Stimulated activated naive B cell treated with anti-CD40 and anti-IgM and Interleukin-4, amounts not matched to agents 10 μg/mL and 1 μg/mL and 100 μg/mL, for 72 hours (primary cell): ENCODE data around the gene KSR1.

ENCODE experiments used
- ATAC-seq, 2 donors: fragments of 150-1000 bp; cut with Tn5 transposase; replicated peaks; 2 replicates each; pipeline ENCODE4 v1.10.0; 2021; ENCODE audit warnings: moderate library complexity in 1 of 2
- DNase-seq: peaks from one replicate; pipeline ENCODE4 v3.0.0; 2021
- H3K27ac Mint-ChIP-seq: one replicate; pipeline ENCODE4 v1.8.0; 2022; ENCODE audit warnings: mild to moderate bottlenecking, mixed read lengths
- H3K27me3 Mint-ChIP-seq, 2 donors: one replicate each; pipeline ENCODE4 v1.8.0; 2022; ENCODE audit warnings: mixed read lengths in 2 of 2
- H3K36me3 Mint-ChIP-seq, 2 donors: one replicate each; pipeline ENCODE4 v1.8.0; 2022; ENCODE audit warnings: mixed read lengths in 2 of 2, mild to moderate bottlenecking in 1 of 2
- H3K4me1 Mint-ChIP-seq, 2 donors: one replicate each; pipeline ENCODE4 v1.8.0; 2022; ENCODE audit warnings: mixed read lengths in 2 of 2, mild to moderate bottlenecking in 1 of 2
- H3K4me3 Mint-ChIP-seq, 2 donors: one replicate each; pipeline ENCODE4 v1.8.0; 2022; ENCODE audit warnings: mild to moderate bottlenecking in 2 of 2, mixed read lengths in 2 of 2, moderate library complexity in 1 of 2
- H3K9me3 Mint-ChIP-seq, 2 donors: one replicate each; pipeline ENCODE4 v1.8.0; 2022; ENCODE audit warnings: mixed read lengths in 2 of 2, mild to moderate bottlenecking in 1 of 2

Gene KSR1

DNA sequence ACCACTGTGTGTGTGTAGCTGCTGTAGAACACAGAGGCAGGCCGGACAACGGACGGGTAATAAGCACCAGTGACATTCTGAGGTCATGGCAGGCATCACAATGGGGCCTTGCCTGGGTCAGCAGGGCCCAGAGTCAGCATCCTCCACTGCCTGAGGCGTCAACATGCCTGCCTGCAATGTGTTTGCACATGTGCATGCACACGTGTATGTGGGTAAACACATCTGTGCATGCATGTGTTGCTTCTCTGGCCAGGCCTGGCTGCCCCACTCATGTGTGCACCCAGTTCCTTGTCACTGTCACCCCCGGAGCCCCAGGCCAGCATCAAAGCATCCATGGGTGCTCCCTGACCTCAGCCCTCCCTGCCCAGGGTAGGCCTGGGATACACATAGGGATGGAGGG is 218.1 kb downstream of the KSR1 start:
- H3K27ac Mint-ChIP-seq = no peak overlapping the region
- DNase-seq (no peak), ATAC-seq (no peak)
- H3K27me3 Mint-ChIP-seq = peaks cover 0 to 10% of the 10 kb centered on the region in 2 donors
- H3K4me1 Mint-ChIP-seq = no peaks in the 10 kb centered on the region
- no peaks in the 10 kb centered on the region for H3K9me3 Mint-ChIP-seq
- H3K4me3 Mint-ChIP-seq = no peak overlapping the region
- H3K36me3 Mint-ChIP-seq = no peaks in the 10 kb centered on the region
